Measurements from ENCODE around the gene ERGIC1.

GRCh38 chr5:172815631-172816030, 18.4 kb upstream of the ERGIC1 start:
- TF ChIP-seq, protein P1, sequence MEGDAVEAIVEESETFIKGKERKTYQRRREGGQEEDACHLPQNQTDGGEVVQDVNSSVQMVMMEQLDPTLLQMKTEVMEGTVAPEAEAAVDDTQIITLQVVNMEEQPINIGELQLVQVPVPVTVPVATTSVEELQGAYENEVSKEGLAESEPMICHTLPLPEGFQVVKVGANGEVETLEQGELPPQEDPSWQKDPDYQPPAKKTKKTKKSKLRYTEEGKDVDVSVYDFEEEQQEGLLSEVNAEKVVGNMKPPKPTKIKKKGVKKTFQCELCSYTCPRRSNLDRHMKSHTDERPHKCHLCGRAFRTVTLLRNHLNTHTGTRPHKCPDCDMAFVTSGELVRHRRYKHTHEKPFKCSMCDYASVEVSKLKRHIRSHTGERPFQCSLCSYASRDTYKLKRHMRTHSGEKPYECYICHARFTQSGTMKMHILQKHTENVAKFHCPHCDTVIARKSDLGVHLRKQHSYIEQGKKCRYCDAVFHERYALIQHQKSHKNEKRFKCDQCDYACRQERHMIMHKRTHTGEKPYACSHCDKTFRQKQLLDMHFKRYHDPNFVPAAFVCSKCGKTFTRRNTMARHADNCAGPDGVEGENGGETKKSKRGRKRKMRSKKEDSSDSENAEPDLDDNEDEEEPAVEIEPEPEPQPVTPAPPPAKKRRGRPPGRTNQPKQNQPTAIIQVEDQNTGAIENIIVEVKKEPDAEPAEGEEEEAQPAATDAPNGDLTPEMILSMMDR (IDR thresholded peaks at IDR 0.05; ENCODE audit: insufficient read depth, low read depth, low read length) = no peak
- no peak for TF ChIP-seq EZH2 (IDR thresholded peaks at IDR 0.05; ENCODE audit: insufficient read depth, low read length)

Measured in astrocyte (in vitro differentiated cells and primary cell).